Measurements from ENCODE around the gene SPINK5. TPM values are rescaled to one million over a fixed set of nuclear protein-coding genes. Genes with fewer than 3 reads are reported as not detected.

Gene SPINK5
- polyA plus RNA-seq, 1 experiment = not detected

- no peak overlapping the region for H3K4me3 ChIP-seq (ENCODE audit: low read depth, low read length)
- no peaks in the 10 kb centered on the region for H3K36me3 ChIP-seq (ENCODE audit: control insufficient read depth, insufficient read depth, low read length)
- H3K27me3 ChIP-seq (ENCODE audit: control insufficient read depth, insufficient read depth, low read length) = no peaks in the 10 kb centered on the region
- no peak for TF ChIP-seq CTCF (IDR thresholded peaks at IDR 0.05; ENCODE audit: insufficient read depth, low read depth, low read length)
- no peak for DNase-seq (ENCODE audit: low read depth)
- ChIA-PET CTCF (interaction anchor here (0.7 kb wide), 1 partner anchor 22 kb away, joined by 3 read pairs; no protein-coding TSS in a partner anchor), POLR2A (no interaction called here)
These were observed 77.9 kb downstream of the SPINK5 start for GRCh38 chr5:148141645-148142044.

DNA sequence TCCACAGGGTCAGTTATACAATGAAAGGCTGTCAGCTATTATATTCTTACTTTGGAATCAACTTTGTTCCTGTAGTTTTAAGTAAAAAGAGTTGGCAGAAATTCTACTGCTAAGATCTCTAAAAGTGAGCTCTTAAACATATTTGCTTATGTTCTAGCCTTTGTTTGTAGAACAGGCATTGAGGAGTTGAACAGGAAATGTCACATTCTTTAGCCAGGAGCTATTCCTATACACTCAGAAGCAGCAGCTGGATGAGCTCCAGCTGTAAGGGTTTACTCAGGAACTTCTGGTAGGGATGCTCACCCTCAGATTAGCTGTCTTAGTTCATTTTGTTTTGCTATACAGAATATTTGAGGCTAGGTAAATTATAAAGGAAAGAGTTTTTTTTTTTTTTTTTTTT, 82.1 kb downstream of the SPINK5 start:
- Histone ChIP-seq H3K27me3 (ENCODE audit: control insufficient read depth, insufficient read depth, low read length) (no peaks in the 10 kb centered on the region), H3K36me3 (ENCODE audit: control insufficient read depth, insufficient read depth, low read length) (no peaks in the 10 kb centered on the region), H3K4me3 (ENCODE audit: low read depth, low read length) (no peak overlapping the region)
- CTCF ChIA-PET = interaction anchor here (0.9 kb wide), 1 partner anchor 15 kb away, joined by 3 read pairs; no protein-coding TSS in a partner anchor
- TF ChIP-seq CTCF (IDR thresholded peaks at IDR 0.05; ENCODE audit: insufficient read depth, low read depth, low read length) = no peak
- DNase-seq (ENCODE audit: low read depth) = no peak
- POLR2A ChIA-PET = no interaction called here

GRCh38 chr5:148146487-148146886, 82.7 kb downstream of the SPINK5 start:
- CTCF ChIA-PET = no interaction called here
- POLR2A ChIA-PET = no interaction called here
- Histone ChIP-seq H3K36me3 (ENCODE audit: control insufficient read depth, insufficient read depth, low read length) (no peaks in the 10 kb centered on the region), H3K27me3 (ENCODE audit: control insufficient read depth, insufficient read depth, low read length) (no peaks in the 10 kb centered on the region), H3K4me3 (ENCODE audit: low read depth, low read length) (no peak overlapping the region)
- no peak for DNase-seq (ENCODE audit: low read depth)
- no peak for TF ChIP-seq CTCF (IDR thresholded peaks at IDR 0.05; ENCODE audit: insufficient read depth, low read depth, low read length)

GRCh38 chr5:148147415-148147814, 83.6 kb downstream of the SPINK5 start:
- no peaks in the 10 kb centered on the region for H3K27me3 ChIP-seq (ENCODE audit: control insufficient read depth, insufficient read depth, low read length)
- no peak overlapping the region for H3K4me3 ChIP-seq (ENCODE audit: low read depth, low read length)
- ChIA-PET POLR2A (no interaction called here), CTCF (no interaction called here)
- DNase-seq (ENCODE audit: low read depth) = no peak
- TF ChIP-seq CTCF (IDR thresholded peaks at IDR 0.05; ENCODE audit: insufficient read depth, low read depth, low read length) = no peak
- no peaks in the 10 kb centered on the region for H3K36me3 ChIP-seq (ENCODE audit: control insufficient read depth, insufficient read depth, low read length)

DNA sequence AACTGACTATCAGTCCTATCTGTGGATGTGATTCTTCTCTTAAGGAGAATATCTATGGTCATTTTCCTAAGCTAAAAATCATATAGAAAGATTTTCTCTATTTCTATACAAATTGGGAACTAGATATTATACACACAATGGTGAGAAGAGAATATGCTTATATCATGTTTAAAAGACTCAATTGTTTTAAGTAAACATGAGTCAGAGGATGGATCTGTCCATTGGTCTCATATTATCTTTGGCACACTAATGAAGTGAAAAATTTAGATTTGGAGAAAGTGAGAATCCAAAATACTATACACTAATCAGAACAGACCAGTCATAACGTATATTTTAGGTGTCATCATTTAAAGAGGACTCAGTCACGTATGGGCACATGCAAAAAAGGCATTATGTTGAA, 88.1 kb downstream of the SPINK5 start:
- H3K36me3 ChIP-seq (ENCODE audit: control insufficient read depth, insufficient read depth, low read length) = no peaks in the 10 kb centered on the region
- H3K4me3 ChIP-seq (ENCODE audit: low read depth, low read length) = no peak overlapping the region
- POLR2A ChIA-PET = no interaction called here
- CTCF ChIA-PET = no interaction called here
- H3K27me3 ChIP-seq (ENCODE audit: control insufficient read depth, insufficient read depth, low read length) = no peaks in the 10 kb centered on the region
- TF ChIP-seq CTCF (IDR thresholded peaks at IDR 0.05; ENCODE audit: insufficient read depth, low read depth, low read length) = no peak
- no peak for DNase-seq (ENCODE audit: low read depth)
